Astrocyte (in vitro differentiated cells and primary cell): ENCODE results near the gene C1orf167.

Source experiments
- CTCF ChIP-seq: IDR thresholded peaks from 2 replicates; pipeline ENCODE4 v1.5.1; 2011; ENCODE audit warnings: low read depth, mild to moderate bottlenecking, inconsistent platforms, low read length, moderate library complexity; ENCODE audit not compliant: insufficient read depth
- EZH2 ChIP-seq: IDR thresholded peaks from 2 replicates; pipeline ENCODE4 v1.6.1; 2012; ENCODE audit warnings: mild to moderate bottlenecking, low read length, inconsistent platforms; ENCODE audit not compliant: insufficient read depth

GRCh38 chr1:11735854-11736745, 25.9 kb upstream of the C1orf167 start, which contains the start of gene AGTRAP:
- TF ChIP-seq CTCF: no peak
- no peak for TF ChIP-seq EZH2
